ENCODE measurements around the gene TARS2.

DNA sequence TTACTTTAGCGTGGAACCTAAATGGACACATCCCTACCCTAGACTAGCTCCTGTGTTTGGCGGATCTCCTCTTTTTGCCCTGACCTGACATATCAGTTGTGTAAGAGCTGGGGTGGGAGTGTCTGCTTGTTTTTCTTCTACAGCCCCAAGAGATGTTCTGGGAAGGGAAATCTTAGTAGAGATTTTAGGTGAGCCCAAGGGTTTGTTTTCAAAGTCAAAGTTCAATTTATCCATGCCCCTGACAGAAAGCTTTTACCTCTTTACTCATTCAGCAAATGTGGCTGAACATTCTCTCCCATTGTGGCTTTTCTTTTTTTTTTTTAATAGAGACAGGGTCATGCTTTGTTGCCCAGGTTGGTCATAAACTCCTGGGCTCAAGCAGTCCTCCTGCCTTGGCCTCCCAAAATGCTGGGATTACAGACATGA, 7.3 kb upstream of the TARS2 start:
- TF ChIP-seq, protein P1, sequence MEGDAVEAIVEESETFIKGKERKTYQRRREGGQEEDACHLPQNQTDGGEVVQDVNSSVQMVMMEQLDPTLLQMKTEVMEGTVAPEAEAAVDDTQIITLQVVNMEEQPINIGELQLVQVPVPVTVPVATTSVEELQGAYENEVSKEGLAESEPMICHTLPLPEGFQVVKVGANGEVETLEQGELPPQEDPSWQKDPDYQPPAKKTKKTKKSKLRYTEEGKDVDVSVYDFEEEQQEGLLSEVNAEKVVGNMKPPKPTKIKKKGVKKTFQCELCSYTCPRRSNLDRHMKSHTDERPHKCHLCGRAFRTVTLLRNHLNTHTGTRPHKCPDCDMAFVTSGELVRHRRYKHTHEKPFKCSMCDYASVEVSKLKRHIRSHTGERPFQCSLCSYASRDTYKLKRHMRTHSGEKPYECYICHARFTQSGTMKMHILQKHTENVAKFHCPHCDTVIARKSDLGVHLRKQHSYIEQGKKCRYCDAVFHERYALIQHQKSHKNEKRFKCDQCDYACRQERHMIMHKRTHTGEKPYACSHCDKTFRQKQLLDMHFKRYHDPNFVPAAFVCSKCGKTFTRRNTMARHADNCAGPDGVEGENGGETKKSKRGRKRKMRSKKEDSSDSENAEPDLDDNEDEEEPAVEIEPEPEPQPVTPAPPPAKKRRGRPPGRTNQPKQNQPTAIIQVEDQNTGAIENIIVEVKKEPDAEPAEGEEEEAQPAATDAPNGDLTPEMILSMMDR (IDR thresholded peaks at IDR 0.05): no peak
- TF ChIP-seq POLR2A (IDR thresholded peaks at IDR 0.05): no peak
